Medulla oblongata (tissue), 1 donor: ENCODE results near the gene TUBG2.
"Not testable (repeated sequence)": the region's sequence is repeated elsewhere in the genome, so short reads cannot be mapped to it uniquely, and the experiment has no call there.

ENCODE experiments used
- DNase-seq: peaks from one replicate; pipeline ENCODE4 v3.0.0-alpha.2; 2015; ENCODE audit errors: extremely low spot score

The TUBG2 gene

GRCh38 chr17:42659079-42659931, at the start of gene TUBG2:
Gene TUBG2, plus strand, starts transcription at chr17:42659284. Its CDS starts 220 bp downstream, at chr17:42659504.
- DNase-seq: peak; percentile 88

DNA sequence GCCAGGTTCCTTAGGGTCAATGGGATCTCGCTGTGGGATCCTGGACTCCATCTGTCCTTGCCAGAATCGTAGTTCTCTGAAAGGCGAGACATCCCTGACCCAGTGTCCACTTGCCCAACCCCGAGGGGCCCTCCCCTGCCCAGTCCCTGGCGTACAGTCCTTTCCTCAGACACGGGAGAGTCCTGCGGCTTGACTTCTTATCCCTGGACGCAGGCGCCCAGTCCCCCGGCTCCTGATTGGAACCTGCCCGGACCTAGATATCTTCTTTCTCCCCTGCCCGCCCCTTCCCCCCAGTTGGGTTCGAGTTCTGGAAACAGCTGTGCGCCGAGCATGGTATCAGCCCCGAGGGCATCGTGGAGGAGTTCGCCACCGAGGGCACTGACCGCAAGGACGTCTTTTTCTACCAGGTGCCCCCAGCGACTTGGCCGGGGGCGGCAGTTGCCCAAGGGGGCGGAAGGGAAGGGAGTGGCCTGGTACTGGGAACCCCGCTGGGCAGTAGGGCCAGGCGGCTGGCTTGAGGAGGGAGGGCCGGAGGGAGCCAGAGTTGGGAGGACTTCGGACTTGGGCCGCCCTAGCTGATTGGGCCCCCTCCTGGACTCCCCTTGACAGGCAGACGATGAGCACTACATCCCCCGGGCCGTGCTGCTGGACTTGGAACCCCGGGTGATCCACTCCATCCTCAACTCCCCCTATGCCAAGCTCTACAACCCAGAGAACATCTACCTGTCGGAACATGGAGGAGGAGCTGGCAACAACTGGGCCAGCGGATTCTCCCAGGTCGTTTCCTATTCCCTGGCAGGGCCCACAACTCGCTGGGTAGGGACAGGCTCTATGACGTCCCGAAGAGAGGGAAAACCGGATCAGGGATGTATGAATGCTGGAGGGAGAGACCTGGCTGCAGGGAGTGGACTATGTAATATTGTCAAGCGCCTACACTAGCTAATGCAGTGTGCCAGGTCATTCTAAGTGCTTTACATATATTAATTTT, 49.0 kb upstream of the TUBG2 start:
- DNase-seq: not testable (repeated sequence)

- no peak for DNase-seq
Observed at GRCh38 chr17:42612013-42612412, 47.1 kb upstream of the TUBG2 start.

DNA sequence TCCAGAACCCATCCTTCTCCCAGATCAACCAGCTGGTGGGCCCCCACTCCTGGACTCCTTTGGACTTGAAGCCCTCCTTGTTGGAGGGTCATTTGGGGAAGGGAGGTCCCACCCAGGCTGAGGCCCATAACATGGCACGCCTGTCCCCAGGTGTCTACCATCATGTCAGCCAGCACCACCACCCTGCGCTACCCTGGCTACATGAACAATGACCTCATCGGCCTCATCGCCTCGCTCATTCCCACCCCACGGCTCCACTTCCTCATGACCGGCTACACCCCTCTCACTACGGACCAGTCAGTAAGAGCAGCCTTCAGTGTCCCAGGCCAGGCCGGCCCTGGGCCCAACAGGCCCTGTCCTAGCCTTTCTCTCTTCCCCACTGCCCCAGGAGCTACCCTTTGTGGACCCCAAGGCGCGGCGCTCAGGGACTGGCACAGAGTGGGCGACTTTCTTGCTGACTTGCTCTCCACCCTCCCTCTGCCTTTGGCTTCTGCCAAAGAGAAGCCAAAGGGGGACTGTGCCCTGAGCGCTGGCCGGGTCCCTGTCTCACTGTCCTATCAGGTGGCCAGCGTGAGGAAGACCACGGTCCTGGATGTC, 45.3 kb upstream of the TUBG2 start:
- no peak for DNase-seq

- no peak for DNase-seq
Observed at GRCh38 chr17:42617956-42618431, 41.1 kb upstream of the TUBG2 start.

DNA sequence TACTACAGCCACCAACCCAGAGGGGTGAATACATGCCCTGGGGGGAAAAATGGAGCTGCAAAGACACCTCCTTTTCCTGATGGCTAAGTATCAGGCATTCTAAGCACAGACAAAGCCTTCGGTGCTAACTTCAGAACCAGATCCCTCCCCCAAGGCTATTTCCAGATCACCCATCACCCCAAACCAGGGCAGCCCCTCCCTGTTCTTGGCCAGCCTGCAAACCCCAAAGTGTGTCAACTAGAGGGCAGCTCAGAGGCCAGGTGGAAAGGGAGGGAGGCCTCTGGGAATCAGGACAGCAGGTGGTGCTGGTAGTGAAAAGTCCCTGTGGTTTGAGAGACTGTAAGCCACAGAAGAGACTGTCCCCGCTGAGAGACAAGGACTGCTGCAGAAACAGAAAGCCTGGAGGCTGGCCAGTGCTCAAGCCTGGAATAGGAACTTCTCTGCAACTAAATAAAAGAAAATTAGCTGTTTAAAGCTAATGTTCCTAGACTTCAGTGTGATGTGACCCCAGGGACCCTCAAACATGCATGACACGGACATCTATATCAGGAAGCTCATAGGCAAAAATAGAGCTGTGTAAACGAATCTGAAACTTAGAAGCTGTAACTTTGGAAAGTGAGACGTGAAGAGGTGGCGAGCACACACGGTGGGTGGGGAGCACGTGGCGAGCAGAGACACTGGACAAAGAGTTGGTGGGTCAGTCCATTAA, 40.5 kb upstream of the TUBG2 start:
- peak; percentile 9 for DNase-seq

- not testable (repeated sequence) for DNase-seq
Observed at GRCh38 chr17:42621987-42622386, 37.1 kb upstream of the TUBG2 start.

DNA sequence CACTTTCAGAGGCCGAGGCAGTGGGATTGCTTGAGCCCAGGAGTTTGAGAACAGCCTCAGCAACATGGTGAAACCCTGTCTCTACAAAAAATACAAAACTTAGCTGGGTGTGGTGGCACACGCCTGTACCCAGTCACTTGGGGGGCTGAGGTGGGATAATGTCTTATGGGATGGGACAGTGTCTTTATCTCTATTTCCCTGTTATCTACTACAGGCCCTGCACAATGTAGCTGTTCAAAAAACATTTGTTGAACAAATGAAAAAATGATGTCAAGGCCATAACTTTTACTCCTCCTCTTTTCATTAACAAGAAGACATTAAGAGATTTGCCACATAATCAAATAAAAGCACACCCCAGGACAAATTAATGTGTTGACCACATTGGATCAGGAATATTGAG, 35.8 kb upstream of the TUBG2 start:
- no peak for DNase-seq

GRCh38 chr17:42623732-42624596, 35.1 kb upstream of the TUBG2 start:
- no peak for DNase-seq

DNA sequence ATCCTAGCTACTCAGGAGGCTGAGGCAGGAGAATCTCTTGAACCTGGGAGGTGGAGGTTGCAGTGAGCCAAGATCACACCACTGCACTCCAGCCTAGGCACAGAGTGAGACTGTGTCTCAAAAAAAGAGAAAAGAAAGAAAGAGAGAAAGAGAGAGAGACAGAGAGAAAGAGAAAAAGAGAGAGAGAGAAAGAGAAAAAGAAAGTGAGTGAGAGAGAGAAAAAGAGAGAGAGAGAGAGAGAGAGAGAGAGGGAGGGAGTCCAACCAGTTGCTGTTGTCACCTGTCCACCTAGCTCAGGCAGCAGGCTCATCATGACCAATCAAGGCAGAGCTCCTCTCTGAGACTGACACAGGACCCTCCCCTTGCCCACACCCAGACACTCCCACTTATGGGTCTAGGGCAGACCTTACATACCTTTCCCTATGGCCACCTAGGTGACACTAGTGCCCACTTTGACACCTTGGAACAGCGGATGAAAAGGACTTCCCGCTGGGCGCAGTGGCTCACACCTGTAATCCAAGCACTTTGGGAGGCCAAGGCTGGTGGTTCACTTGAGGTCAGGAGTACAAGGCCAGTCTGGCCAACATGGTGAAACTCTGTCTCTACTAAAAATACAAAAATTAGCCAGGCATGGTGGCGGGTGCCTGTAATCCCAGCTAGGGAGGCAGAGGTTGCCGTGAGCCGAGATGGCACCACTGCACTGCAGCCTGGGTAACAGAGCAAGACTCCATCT, 31.9 kb upstream of the TUBG2 start:
- DNase-seq: not testable (repeated sequence)

DNA sequence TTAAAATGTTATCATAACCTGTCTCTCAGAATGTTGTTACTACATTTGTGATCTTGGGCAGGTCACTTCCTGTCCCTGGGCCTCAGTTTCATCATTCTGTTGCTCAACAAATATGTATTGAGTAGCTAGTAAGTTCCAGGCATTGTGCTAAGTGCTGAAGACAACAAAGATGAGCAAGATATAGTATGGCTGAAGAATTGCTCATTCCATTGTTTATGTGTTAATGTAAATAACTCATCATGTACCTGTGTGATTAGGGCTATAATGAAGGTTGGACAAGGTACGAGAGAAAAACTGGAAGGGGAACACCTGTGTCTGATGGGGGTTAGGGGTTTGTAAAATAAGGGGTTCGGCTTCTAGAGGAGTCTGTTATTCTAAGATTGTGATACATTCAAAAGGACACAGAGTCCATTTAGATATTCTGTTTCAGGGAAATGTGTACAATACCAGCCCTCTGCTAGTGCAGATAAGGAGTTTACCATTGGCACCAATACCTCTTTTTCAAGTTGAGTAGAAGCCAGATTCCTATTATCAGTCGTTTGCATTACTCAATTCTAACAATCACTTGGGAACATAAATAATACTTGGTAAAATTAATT, 29.6 kb upstream of the TUBG2 start:
- no peak for DNase-seq

DNA sequence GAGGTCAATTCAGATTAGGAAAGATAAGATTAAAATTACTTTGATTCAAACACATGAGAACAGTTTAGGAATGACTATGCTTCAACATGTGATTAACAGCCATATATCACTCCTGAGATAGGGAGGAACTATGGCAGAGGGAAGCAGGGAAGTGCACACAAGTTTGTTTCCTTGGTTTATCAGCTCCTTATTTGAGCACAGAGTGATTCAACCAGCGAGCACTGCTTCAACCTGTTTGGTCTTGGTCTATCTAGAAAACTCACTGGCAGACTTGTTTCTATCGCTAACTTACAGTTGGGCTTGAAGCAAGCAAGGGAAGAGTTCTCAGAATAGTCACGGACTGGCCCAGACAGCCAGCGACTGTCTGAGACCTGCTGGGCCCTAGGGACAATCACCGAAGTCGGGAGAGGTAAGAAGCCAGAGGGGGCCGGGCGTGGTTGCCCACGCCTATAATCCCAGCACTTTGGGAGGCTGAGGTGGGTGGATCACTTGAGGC, 26.1 kb upstream of the TUBG2 start:
- no peak for DNase-seq

DNA sequence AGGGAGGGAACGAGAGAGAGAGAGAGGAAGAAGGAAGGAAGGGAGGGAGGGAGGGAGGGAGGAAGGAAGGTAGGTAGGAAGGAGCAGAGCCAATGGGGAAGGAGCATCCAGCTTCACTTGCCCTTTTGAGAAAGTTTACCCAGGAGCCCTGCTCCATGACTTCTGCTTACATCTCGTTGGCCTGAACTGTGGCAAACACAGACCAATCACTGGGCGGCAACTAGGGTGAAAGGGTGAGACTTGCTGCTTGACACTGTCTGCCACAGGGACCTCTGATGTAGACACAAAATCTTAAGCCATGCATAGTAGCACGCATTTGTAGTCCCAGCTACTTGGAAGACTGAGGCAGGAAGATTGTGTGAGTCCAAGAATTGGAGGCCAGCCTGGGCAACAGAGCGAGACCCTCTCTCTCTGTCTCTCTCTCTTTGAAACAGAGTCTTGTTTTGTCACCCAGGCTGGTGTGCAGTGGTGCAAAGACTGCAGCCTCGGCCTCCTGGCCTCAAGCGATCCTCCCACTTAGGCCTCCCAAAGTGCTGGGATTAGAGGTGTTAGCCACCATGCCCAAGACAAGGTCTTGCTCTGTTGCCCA, 19.5 kb upstream of the TUBG2 start:
- no peak for DNase-seq

- DNase-seq: no peak
Observed at GRCh38 chr17:42640121-42640520, 19.0 kb upstream of the TUBG2 start.

GRCh38 chr17:42642336-42642735, 16.7 kb upstream of the TUBG2 start:
- DNase-seq: no peak

DNA sequence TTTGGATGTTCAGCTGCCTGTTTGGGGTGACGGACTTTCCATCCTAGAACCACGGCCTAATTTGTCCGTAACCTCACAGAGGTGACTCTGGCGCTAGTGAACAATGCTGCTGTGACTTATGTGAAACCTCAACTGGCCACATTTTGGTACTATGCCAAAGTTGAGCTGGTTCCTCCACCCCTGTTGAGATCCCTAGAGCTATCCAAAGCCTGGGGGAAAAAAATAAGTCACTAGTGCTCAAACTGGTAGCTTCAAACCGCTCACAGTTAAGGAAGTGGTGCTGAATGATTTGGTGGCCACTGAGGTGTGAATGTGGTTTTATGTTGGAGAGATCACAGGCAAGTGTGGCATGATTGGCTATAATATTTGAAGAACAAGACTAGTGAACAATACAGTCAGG, 11.3 kb upstream of the TUBG2 start:
- DNase-seq: no peak

DNA sequence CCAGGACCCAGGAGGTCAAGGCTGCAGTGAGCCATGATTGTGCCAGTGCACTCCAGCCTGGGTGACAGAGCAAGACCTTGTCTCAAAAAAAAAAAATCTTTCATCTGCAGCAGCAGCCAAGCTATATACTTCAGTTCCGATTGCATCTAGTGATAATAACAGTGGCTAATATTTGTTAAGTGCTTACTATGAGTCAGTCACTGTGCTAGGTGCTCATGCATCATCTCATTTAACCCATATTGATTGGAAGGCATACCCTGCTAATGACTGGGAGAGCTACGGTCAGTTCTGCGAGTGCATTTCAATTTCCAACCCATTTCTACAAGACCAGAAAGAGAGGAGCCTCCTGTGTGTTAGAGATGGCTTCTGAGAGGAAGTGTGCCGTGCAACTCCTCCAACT, 7.7 kb upstream of the TUBG2 start:
- no peak for DNase-seq
